OCI-M1 (cell line): Measurements from ENCODE around the gene TRIM29.

Experiments used
- DNase-seq: peaks from one replicate; lab custom pipeline; 2025; lab: John Stamatoyannopoulos, UW

The TRIM29 gene

GRCh38 chr11:120097721-120098385 lies 40.1 kb downstream of the TRIM29 start:
- no peak for DNase-seq

- peak; percentile 17 for DNase-seq
These were observed 41.3 kb downstream of the TRIM29 start for GRCh38 chr11:120096369-120097191.

GRCh38 chr11:120095516-120095915 lies 42.4 kb downstream of the TRIM29 start:
- no peak for DNase-seq

- no peak for DNase-seq
These were observed 46.2 kb downstream of the TRIM29 start for GRCh38 chr11:120091701-120092100.

GRCh38 chr11:120091121-120091520 lies 46.8 kb downstream of the TRIM29 start:
- DNase-seq = no peak

GRCh38 chr11:120090411-120090810 lies 47.5 kb downstream of the TRIM29 start:
- no peak for DNase-seq

GRCh38 chr11:120089036-120090001 lies 48.6 kb downstream of the TRIM29 start:
- DNase-seq = no peak

- DNase-seq = no peak
These were observed 49.9 kb downstream of the TRIM29 start for GRCh38 chr11:120088056-120088455.

- no peak for DNase-seq
These were observed 51.3 kb downstream of the TRIM29 start for GRCh38 chr11:120086651-120087050.

- peak; percentile 31 for DNase-seq
These were observed 57.9 kb downstream of the TRIM29 start for GRCh38 chr11:120079750-120080610.

GRCh38 chr11:120078397-120078796 lies 59.5 kb downstream of the TRIM29 start:
- DNase-seq = no peak

- no peak for DNase-seq
These were observed 63.8 kb downstream of the TRIM29 start for GRCh38 chr11:120074076-120074475.

- DNase-seq = no peak
These were observed 64.7 kb downstream of the TRIM29 start for GRCh38 chr11:120073196-120073595.

GRCh38 chr11:120068114-120068573 lies 69.8 kb downstream of the TRIM29 start:
- peak; percentile 58 for DNase-seq

GRCh38 chr11:120067438-120068113 lies 70.3 kb downstream of the TRIM29 start:
- no peak for DNase-seq

GRCh38 chr11:120066738-120067437 lies 71.0 kb downstream of the TRIM29 start:
- DNase-seq = no peak

- no peak for DNase-seq
These were observed 72.0 kb downstream of the TRIM29 start for GRCh38 chr11:120065876-120066275.

GRCh38 chr11:120065176-120065575 lies 72.7 kb downstream of the TRIM29 start:
- no peak for DNase-seq

- no peak for DNase-seq
These were observed 73.6 kb downstream of the TRIM29 start for GRCh38 chr11:120064341-120064740.
